DMS114 treated with DMSO at 0.1 percent for 48 hours (cell line): ENCODE results near the gene ENKD1.

ENCODE experiments used
- DNase-seq: peaks from one replicate; lab custom pipeline; 2025; ENCODE audit not compliant: unreplicated experiment; lab: John Stamatoyannopoulos, UW

The ENKD1 gene

DNA sequence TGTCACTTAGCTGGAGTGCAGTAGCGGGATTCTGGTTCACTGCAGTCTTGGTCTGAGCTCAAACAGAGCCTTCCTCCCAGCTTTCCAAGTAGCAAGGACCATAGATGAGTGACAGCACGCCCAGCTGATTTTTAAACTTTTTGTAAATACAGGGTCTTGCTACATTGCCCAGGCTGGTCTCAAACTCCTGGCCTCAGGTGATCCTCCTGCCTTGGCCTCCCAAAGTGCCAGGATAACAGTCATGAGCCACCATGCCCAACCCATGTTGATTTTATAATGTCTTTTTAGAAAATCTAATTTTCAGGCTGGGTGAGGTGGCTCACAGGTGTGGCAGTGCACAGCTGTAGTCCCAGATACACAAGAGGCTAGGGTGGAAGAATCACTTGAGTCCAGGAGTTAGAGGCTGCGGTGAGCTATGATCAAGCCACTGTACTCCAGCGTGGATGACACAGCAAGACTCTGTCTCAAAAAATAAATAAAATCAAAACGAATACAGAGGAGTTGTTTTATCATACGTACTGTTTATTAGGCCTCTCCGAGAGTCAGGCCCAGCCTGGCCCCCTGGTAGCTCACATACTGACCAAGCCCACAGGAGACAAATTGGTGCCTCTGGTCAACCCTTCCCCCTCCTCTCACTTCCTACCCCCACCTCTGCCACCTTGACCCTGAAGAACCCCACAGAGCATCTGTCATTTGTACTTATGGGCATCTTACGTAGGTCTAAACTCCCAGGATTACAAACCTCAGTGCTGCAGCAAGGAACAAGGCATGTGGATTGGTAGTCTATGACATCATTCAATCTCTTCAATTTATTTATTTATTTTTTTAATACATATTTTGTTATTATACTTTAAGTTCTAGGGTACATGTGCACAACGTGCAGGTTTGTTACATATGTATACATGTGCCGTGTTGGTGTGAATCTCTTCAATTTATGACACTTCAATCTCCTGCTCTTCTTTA lies 13.7 kb upstream of the ENKD1 start:
- no peak for DNase-seq

DNA sequence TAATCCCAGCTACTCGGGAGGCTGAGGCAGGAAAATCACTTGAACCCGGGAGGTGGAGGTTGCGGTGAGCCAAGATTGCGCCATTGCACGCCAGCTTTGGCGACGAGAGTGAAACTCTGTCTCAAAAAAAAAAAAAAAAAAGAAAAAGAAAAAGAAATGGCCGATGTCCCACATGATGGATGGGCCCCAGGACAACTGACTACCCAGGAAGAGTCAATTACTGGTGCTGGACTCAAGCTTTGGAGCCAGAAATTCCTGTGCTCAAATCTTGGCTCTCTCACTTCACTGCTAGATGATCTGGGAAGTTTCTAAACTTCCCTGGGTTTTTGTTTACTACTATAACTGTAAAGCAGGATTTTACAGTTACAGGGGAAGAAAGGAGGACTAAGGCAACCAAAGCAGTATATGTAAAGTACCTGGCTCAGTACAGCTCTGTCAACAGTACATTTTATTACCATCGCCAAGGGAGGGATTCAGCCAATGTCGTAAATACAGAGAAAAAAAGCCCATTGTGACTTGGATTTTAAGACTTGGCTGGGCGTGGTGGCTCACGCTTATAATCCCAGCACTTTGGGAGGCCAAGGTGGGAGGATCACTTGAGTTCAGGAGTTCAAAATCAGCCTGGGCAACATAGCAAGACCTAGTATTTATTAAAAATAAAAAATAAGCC lies 11.9 kb upstream of the ENKD1 start:
- no peak for DNase-seq

DNA sequence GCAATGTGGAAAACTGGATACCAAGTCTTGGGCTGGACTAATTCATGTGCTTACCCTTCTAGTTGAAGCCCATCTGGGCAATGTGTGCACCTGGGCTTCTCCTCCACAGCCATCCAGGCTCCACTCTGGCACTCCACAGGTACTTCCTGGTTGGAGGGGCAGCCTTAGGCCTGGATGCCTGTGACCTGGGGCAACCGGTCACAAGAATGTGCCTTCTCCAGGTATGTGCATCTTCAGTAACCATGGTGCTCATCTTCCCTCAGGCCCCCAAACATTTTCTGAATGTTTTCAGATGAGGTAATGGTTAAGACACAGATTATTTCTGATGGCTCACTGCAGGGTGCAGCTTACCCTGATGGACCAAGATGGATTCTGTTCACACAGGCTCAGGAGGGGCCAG lies 11.2 kb upstream of the ENKD1 start:
- no peak for DNase-seq

DNA sequence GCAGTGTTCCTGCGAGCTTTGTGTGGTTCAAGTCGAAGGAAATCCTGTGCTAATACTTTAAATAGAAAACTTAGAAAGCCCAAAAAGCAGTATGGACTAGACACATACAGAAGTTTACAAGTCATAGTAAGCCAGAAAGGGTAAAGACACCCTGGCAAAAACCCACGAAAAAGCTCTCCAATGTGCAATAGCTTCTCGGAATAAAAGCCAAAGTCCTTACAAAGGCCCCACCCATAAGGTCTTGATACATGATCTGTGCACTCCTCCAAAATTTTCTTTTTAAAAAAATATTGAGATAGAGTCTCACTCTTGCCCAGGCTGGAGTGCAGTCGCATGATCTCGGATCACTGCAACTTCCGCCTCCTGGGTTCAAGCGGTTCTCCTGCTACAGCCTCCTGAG lies 10.4 kb upstream of the ENKD1 start:
- no peak for DNase-seq

DNA sequence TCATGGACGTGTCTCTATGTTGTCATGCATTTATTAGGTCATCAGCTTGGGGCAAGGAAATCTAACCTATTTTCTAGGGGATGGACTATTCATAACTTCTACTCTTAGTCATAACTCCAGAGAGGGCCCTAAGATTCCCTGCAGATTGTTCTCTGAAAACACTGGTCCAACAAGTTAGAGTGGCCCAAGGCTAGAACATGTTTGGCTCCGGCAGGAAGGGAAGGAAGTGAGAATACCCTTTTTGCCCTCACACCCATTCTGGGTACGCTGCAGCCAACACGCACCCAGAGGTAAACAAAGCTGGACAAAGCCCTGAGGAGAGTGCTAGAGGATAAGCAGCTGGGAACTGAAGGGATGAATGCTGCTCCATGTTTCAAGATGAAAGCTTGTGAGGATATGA lies 10.0 kb upstream of the ENKD1 start:
- DNase-seq: no peak

DNA sequence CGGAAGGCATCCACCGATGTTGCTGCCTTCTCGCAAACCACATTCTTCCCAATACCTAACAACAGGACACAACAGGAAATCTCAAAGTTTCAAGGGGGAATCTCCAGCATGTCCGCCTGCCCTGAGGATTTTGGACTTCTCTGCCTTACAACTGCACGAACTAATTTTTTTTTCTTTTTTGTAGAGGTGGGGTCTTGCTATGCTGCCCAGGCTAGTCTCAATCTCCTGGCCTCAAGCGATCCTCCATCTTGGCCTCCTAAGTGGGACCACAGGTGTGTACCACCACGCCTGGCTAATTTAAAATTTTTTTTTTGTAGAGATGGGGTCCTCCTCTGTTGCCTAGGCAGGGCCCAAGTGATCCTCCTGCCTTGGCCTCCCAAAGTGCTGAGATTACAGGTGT lies 9.4 kb upstream of the ENKD1 start:
- no peak for DNase-seq

DNA sequence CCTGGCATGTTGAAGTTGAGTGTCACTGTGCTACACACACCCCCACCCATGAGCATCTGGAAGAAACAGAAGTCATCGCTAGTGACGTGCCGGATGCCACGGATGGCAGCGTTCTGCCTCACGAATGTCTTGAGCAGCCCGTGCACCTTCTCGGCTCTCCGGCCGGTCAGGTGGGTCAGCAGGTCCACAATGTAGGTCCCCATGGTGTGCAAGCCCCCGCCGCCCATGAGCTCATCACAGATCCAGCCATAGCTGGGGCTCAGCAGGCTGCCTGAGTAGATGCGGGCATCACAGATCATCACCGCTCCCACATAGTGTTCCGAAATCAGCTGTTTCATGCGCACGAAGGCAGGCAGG lies 9.0 kb upstream of the ENKD1 start:
- no peak for DNase-seq

DNA sequence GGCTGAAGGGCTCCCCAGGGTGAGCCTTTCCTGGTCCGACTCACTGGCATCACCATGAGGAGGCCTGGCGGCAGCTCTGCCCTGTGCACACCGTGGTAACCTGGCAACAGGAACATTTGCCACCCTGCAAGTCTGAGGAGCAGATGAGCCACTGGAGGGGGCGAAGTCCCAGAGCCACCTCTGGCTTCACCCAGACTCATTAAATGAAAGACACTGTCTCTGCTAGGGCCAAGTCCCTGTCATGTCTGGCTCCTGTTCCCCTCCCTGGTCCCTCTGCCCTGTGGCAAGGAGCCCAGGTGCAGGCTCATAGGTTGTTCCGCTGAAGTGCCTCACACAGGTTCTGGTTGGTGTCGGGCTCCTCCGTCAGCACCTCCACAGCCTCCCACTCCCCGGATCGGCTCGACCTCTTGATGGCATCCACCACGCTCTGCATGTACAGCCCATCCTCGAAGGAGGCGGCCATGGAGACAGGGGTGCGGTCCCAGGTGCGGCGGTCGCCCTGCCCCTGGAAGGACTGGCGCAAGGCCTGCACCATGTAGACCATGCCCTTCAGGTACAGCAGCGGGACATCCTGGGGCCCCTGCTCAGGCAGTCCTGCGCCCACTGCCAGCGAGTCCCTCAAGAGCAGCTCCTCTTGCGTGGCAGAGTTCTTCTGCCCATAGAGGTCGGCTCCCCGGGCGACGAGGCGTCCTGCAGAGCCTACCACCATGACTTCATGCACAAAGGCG lies 8.5 kb upstream of the ENKD1 start:
- no peak for DNase-seq

DNA sequence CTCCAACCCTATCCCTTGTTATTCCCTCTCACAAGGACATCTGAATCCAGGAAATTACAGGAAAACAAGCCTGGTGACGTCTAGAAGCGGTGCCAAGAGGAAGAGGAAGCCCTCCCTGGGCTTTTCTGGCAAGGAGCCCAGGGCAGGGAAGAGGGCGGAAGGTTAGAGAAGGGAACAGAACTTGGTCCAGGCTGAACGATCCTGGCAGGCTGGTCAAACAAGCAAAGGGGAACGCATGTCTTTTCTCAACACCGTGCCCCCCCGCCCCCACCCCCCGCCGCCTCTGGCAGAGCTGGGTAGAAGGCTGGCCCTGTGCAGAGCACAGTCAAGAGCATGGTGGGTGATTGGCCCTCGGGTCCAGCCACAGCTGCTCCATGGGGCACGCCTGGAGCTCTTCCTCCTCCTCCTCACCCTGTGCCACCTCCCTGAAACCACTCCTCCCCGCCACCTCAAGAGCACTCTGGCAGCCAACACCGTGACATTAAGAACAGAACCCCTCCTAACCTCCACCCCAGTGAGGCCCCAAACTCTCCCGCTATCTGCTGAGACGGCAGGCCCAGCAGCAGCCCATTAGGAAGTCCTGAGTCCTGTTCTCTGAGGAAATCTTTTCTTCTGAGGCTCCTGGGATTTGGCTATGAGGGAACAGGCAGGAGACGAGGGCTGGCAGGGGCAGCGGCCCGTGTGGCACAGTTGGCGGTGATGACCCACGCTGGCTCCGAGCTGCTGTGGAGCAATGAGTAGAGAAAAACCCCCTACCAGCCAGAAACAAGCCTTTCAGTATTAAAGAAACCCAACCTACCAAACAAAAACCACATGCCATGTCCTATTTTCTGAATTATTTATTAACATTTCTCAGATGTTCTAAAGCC lies 7.4 kb upstream of the ENKD1 start:
- DNase-seq: no peak

DNA sequence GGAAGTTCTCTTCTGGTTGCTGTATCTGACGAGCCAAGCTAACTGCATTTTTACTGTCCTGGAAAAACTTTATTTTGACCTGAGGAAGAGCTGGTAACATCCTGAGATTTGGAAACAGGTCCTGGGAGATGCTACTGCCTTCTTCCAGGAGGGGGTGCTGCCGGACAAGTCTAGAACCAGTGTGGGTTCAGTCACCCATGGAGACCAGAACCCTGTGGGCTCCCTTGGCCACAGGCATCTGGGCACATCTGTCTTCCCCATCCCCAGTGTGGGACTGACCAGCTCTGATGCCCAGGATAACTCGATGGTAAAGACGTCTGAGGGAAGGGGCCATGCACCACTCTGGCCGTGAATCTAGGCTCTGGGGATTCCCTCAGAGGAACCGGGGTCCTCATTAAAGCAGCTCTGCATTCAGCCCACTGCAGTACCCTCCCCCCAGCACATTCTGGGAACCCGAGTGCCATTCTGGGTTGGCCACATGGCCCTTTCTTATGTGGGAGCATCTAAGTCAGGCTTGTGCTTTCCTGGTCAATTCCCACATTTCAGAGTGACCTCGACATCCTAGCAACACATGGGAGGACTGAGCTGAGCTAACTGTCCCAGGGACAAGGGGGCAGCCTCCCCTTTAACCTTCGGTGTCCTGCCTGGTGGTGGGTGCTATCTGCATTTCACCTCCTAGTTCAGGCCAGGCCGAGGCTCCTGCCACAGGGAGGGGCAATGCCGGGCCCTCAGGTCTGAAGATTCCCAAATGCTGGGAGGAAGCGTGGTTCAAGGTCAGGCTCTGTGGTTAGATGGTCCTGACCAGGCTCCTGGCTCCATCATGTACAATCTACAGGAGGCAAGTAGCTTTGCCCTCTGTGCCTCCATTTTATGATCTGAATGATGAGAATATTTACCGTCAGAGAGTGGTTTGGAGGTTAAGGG lies 6.5 kb upstream of the ENKD1 start:
- peak; percentile 19 for DNase-seq

DNA sequence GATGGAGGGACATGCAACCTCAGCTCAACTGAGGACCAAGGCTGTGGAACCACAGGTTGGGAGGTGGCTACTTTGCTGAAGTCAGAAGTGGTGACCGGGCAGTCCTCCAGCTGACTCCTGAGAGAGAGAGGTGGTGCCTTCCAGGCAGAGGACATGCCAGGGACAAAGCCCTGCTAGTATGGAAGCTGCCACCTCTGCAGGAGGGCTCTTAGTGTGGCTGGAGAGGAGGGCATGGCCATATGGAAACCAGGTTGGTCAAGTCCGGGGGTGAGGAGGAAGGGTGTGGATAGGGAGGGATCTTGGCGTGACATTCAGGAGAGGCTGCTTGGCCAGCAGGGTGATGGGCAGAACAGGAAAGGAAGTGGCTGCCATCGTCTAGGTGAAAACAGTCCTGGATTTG lies 5.8 kb upstream of the ENKD1 start:
- no peak for DNase-seq

DNA sequence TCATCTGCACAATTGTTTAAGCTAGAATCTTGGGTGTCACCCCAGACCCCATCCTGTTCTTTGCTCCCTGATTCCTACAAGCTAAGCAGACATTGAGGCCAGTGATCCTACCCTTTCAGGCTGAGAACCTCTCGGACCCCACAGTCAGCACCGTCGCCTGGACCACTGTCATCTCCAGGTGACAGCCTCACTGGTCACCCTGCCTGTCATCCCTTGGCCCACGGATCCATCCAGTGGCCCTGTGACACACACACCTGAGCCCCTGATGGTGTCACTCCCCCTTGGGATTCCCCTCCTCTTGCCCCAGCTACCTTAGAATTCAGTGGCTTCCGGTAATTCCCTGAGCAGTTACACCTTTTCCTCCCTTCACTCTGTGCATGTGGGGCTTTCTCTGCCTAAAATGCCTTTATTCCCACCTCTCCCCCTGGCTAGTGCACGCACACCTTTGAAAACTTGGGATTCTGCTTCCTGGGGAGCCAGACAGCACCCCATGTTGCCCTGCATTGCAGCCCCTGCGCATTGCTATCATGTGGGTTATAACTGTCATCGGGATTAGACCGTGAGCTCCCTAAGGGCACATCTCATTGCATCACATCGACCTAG lies 3.0 kb upstream of the ENKD1 start:
- DNase-seq: no peak

DNA sequence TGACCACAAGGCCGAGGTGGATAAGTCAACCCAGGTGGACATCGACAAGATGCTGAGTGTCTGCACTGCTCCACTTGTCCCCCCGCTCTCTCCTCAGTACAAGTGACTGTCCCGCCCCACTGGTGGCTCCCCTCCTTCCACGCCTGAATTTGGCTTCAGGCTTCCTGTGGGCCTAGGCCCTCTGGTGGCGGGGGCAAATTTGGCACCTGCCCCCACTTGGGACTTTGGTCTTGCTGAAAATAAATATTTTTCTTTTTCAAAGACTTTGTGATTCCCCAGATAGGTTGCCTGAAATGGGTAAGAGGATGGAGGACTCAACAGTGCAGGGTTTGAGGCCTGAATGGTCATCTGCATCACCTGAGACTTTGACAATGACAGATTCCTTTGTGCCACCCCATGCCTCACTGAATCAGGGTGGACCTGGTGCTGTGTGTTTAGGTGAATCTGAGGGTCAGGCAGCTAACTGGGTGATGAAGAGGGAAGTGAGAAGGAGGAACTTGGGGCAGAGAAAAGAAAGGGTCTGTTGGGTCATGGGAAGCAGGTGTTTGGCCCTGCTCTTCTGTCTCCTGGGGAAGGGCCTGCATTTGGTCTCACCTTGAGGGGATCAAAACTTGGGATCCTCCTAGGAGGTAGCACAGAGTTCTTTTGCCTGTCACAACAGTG lies 2.1 kb upstream of the ENKD1 start:
- DNase-seq: no peak

DNA sequence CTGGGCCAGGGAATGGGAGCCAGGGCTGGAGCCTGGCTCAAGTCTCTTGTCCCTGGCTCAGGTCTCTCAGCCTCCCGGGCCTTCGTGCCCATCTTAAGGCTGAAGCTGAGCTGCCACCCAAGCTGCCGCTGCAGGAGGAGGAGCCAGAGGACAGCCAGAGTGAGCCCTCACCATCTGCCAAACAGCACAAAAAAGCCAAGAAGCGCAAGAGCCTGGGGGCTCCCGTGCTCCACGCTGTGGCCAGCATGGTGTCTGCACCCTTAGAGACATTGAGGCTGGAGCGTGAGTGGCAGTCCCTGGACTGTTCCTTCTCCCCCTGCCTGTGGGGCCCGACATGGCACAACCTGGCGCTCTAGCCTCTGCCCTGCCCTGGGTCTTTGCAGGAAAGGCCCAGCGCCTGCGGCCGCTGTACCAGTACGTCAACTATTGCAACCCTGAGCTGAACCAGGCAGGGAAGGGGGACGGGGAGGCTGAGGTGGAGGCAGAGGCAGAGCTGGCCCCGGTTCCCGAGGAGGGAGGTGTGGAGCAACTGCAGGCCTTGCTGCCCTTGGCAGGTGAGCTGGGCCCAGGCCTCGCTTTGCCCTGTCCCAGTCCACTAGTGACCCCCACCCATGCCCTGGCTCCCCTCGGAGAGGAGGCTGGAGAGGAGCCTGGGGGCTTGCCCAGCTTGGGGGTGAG lies 1.4 kb upstream of the ENKD1 start:
- DNase-seq: peak; percentile 89

DNA sequence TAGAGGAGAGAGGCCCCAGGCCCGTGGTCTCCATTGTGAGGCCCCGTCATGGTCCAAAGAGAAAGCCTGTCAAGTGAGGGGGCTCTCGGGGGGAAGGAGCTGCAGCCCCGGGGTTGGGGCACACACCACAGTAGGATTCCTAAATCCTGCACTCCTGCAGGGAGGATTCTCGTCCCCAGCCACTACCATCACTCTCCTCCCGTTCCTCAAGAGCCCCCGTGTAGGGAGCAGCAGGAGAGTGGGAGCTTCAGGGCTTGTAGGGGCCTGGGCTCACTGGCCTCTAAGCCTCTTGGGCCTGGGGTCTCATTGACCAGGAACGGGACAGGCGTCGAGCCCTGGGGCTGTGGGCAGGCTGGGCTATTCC lies 885 bp upstream of the ENKD1 start:
- no peak for DNase-seq

DNA sequence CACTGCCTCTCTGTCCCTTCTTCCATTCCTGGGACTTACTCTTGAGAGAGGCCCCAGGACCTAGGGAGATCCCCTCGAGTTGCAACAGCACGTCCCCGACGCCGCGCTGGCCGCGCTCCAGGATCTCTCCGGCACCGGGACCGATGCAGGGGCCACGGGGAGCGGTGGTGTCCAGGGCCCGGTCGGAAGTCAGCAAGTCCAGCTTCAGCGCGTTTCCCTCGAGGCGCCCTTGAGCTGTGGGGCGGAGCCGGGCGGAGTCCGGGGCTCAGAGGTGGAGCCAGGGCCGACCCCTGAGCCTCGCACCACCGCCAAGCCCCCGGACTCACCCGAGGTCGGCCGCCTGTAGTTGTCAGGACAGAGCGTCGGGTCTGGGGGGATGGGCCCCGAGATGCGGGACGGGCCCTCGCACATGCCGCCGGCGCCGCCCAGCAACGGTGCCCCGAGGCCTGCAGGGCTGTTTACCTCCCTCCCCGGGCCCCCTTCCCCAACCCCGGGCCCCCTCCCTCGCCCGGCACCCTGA lies 458 bp downstream of the ENKD1 start:
- no peak for DNase-seq

DNA sequence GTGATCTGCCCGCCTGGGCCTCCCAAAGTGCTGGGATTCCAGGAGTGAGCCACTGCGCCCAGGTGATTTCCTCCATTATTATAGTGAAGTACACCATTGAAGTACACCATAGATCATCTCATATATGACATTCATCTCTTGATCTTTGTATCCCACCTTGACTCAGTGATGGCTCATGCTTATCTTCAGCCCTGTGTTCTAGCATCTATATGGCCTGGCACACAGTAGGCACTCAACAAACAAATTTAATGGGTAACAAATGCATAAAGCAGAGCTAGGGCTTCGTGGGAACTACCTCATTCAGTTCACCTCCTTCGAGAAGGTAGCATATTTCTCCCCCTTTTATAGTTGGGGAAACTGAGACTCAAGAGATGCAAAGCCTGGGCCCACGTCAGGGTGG lies 952 bp downstream of the ENKD1 start:
- DNase-seq: no peak

DNA sequence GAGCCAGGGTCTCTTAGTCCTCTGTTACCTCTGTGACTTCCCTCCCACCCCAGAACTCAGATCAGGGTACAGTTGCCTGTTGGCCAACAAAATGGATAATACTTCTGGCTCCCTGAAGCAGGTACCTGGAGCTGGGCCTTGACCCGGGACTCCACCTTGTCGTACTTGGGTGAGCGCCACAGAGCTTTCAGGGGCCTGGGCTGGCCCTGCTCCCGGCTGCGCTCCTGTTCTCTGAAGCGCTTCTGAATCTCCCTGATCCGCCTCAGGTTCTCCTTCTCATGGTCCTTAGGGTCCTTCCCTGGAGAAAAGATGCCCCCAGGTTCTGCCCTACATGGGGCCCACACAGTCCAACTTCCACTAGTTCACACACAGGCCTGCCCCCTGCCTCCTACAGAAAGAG lies 1.7 kb downstream of the ENKD1 start:
- no peak for DNase-seq
